HepG2 (cell line): ENCODE results near the gene CYP11A1.

ENCODE experiments used
- BRCA1 ChIP-seq: sonication (generic); formaldehyde crosslinking; IDR thresholded peaks from 2 replicates; pipeline ENCODE4 v1.4.0; 2020; ENCODE audit warnings: missing genetic modification reagents
- BRF2 ChIP-seq: sonication (generic); formaldehyde crosslinking; IDR thresholded peaks from 2 replicates; pipeline ENCODE4 v1.8.1; 2022; ENCODE audit warnings: mild to moderate bottlenecking, missing genetic modification reagents
- CBFB ChIP-seq: sonication (generic); formaldehyde crosslinking; IDR thresholded peaks from 2 replicates; pipeline ENCODE4 v1.4.0; 2020; ENCODE audit warnings: missing genetic modification reagents
- CTCF ChIP-seq: sonication (generic); formaldehyde crosslinking; IDR thresholded peaks from 2 replicates; pipeline ENCODE4 v1.5.0; 2020; ENCODE audit warnings: mild to moderate bottlenecking, missing genetic modification reagents, moderate library complexity
- KDM5B ChIP-seq: sonication (generic); formaldehyde crosslinking; IDR thresholded peaks from 2 replicates; pipeline ENCODE4 v1.4.0; 2020; ENCODE audit warnings: missing genetic modification reagents, mild to moderate bottlenecking, borderline replicate concordance
- PAX8 ChIP-seq: sonication (generic); formaldehyde crosslinking; IDR thresholded peaks from 2 replicates; pipeline ENCODE4 v1.8.0; 2022; ENCODE audit warnings: mild to moderate bottlenecking, missing genetic modification reagents, borderline replicate concordance
- RAD21 ChIP-seq: fragments of 450-650 bp; formaldehyde crosslinking; IDR thresholded peaks from 2 replicates; pipeline ENCODE4 v1.5.0; 2020; ENCODE audit warnings: mild to moderate bottlenecking
- RNF219 ChIP-seq: sonication (generic); formaldehyde crosslinking; IDR thresholded peaks from 2 replicates; pipeline ENCODE4 v1.5.0; 2020; ENCODE audit warnings: mild to moderate bottlenecking, missing genetic modification reagents
- SMC3 ChIP-seq: IDR thresholded peaks from 2 replicates; pipeline ENCODE4 v1.6.1; 2011; ENCODE audit warnings: low read length, improper control_type of control experiment
- ZNF792 ChIP-seq: IDR thresholded peaks from 2 replicates; pipeline ENCODE4 v1.6.1; 2016

- no peak for TF ChIP-seq BRCA1 (CRISPR knock-in tag)
- TF ChIP-seq RAD21: no peak
- TF ChIP-seq KDM5B (CRISPR knock-in tag): no peak
- no peak for TF ChIP-seq ZNF792 (CRISPR knock-in tag)
- no peak for TF ChIP-seq PAX8 (CRISPR knock-in tag)
- no peak for TF ChIP-seq CTCF (CRISPR knock-in tag)
- TF ChIP-seq SMC3: no peak
- no peak for TF ChIP-seq RNF219 (CRISPR knock-in tag)
- TF ChIP-seq CBFB (CRISPR knock-in tag): no peak
- no peak for TF ChIP-seq BRF2 (CRISPR knock-in tag)
Measured at GRCh38 chr15:74315626-74316025, 51.8 kb downstream of the CYP11A1 start.
